Measurements from ENCODE around the gene ITGB4. TPM values are rescaled to one million over a fixed set of nuclear protein-coding genes. Genes with fewer than 3 reads are reported as not detected.
A peak's percentile ranks its signal among the peaks of the same experiment; 100 is the strongest.

ITGB4 gene
- total and polyA plus RNA-seq, 9 of the 15 experiments (the other 6 are each of a cell fraction or from before 2014, with no cell fraction given), result 0.05 to 2.8 (median 0.76) TPM; not detected in 3

GRCh38 chr17:75784473-75785015, 63.3 kb downstream of the ITGB4 start, which contains the start of gene UNK (continued):
- no peak for TF ChIP-seq ZNF280A (IDR thresholded peaks at IDR 0.05; ENCODE audit: low read depth, partially characterized antibody)
- TF ChIP-seq PTBP1 (IDR thresholded peaks at IDR 0.05; ENCODE audit: low read depth, low read length), result no peak
- no peak for TF ChIP-seq RFX5 (IDR thresholded peaks at IDR 0.05; ENCODE audit: low read depth, low read length)
- peak; percentile 75 for TF ChIP-seq FIP1L1 (IDR thresholded peaks at IDR 0.05; ENCODE audit: low read depth, low read length, poor library complexity, severe bottlenecking)
- TF ChIP-seq LCOR (CRISPR knock-in tag; IDR thresholded peaks at IDR 0.05), result no peak
- TF ChIP-seq CBX2 (IDR thresholded peaks at IDR 0.05; ENCODE audit: insufficient read depth, low read length, poor library complexity, severe bottlenecking), result no peak
- TF ChIP-seq DDX20 (tag; IDR thresholded peaks at IDR 0.05; ENCODE audit: low read depth), result peak; percentile 77; the same call in 1 of the 2 replicates
- peak; percentile 69 for TF ChIP-seq SIN3B (IDR thresholded peaks at IDR 0.05; ENCODE audit: low read depth)
- TF ChIP-seq SUPT5H (IDR thresholded peaks at IDR 0.05), result no peak
- TF ChIP-seq EGR1 (conservative IDR thresholded peaks at IDR 0.05), result peak; percentile 59
- peak in 1 of 2 experiments; percentile 90; a peak in 2 of 4 replicates for TF ChIP-seq MAZ (CRISPR knock-in tag; conservative IDR thresholded peaks at IDR 0.05 in 1 of 2, IDR thresholded peaks at IDR 0.05 in 1 of 2)
- peak; percentile 97 for TF ChIP-seq ATF7 (IDR thresholded peaks at IDR 0.05)

Measured in K562 (cell line).